Cortex of kidney (tissue), 1 donor: ENCODE measurements around the gene LHX5.

Source experiments
- DNase-seq: peaks from one replicate; lab custom pipeline; 2025; lab: John Stamatoyannopoulos, UW

The LHX5 gene

GRCh38 chr12:113464852-113465719 lies 6.6 kb downstream of the LHX5 start:
- DNase-seq, result no peak

- DNase-seq, result no peak
Measured at GRCh38 chr12:113464452-113464775, 7.3 kb downstream of the LHX5 start.

- DNase-seq, result no peak
Measured at GRCh38 chr12:113463746-113464451, 7.8 kb downstream of the LHX5 start.

- DNase-seq, result no peak
Measured at GRCh38 chr12:113462998-113463745, 8.5 kb downstream of the LHX5 start.

- no peak for DNase-seq
Measured at GRCh38 chr12:113462117-113462774, 9.4 kb downstream of the LHX5 start.

GRCh38 chr12:113461666-113462065 lies 10.0 kb downstream of the LHX5 start:
- DNase-seq, result no peak

- no peak for DNase-seq
Measured at GRCh38 chr12:113459981-113460380, 11.7 kb downstream of the LHX5 start.

GRCh38 chr12:113457710-113458109 lies 14.0 kb downstream of the LHX5 start:
- DNase-seq, result no peak

GRCh38 chr12:113457185-113457584 lies 14.5 kb downstream of the LHX5 start:
- no peak for DNase-seq

- no peak for DNase-seq
Measured at GRCh38 chr12:113456761-113457160, 14.9 kb downstream of the LHX5 start.

GRCh38 chr12:113456199-113456598 lies 15.5 kb downstream of the LHX5 start:
- no peak for DNase-seq

GRCh38 chr12:113453330-113453729 lies 18.3 kb downstream of the LHX5 start:
- no peak for DNase-seq

- no peak for DNase-seq
Measured at GRCh38 chr12:113452458-113452857, 19.2 kb downstream of the LHX5 start.

GRCh38 chr12:113449839-113450238 lies 21.8 kb downstream of the LHX5 start:
- no peak for DNase-seq

GRCh38 chr12:113449299-113449698 lies 22.4 kb downstream of the LHX5 start:
- DNase-seq, result no peak

GRCh38 chr12:113448873-113449272 lies 22.8 kb downstream of the LHX5 start:
- no peak for DNase-seq

GRCh38 chr12:113445544-113446171 lies 26.0 kb downstream of the LHX5 start:
- no peak for DNase-seq

GRCh38 chr12:113443030-113443539 lies 28.6 kb downstream of the LHX5 start:
- DNase-seq, result no peak

GRCh38 chr12:113440947-113441782 lies 30.5 kb downstream of the LHX5 start:
- DNase-seq, result no peak

GRCh38 chr12:113440336-113440735 lies 31.3 kb downstream of the LHX5 start:
- no peak for DNase-seq

- no peak for DNase-seq
Measured at GRCh38 chr12:113439606-113440030, 32.1 kb downstream of the LHX5 start.
